Brain microvascular endothelial cell (primary cell): ENCODE results near the gene SEC14L5.

Experiments used
- DNase-seq: peaks from one replicate; pipeline ENCODE4 v3.0.0-alpha.2; 2020
- H3K27ac ChIP-seq: fragments of 250-450 bp; sonication (Bioruptor Pico); 2 replicates; pipeline ENCODE4 v1.5.1; 2020; ENCODE audit warnings: mild to moderate bottlenecking, moderate library complexity
- H3K27me3 ChIP-seq: fragments of 250-450 bp; sonication (Bioruptor Pico); replicated peaks from 2 replicates; pipeline ENCODE4 v1.5.1; 2020; ENCODE audit warnings: mild to moderate bottlenecking
- H3K36me3 ChIP-seq: fragments of 250-450 bp; sonication (Bioruptor Pico); replicated peaks from 2 replicates; pipeline ENCODE4 v1.5.1; 2020; ENCODE audit warnings: mild to moderate bottlenecking
- H3K4me3 ChIP-seq: 2 replicates; pipeline ENCODE4 v1.5.1; 2011; ENCODE audit warnings: low read depth, mild to moderate bottlenecking, control low read depth, low read length, moderate library complexity
- CTCF ChIP-seq: IDR thresholded peaks from 2 replicates; pipeline ENCODE4 v1.5.1; 2011; ENCODE audit warnings: low read depth, mild to moderate bottlenecking, moderate library complexity, low read length, control low read depth, inconsistent platforms; ENCODE audit errors: missing control alignments
- in situ Hi-C: cut with HindIII; loops from 2 replicates; pipeline ENCODE4 v1.10.0; 2017; ENCODE audit warnings: low sequenced_read_pairs, low pct_ligation_motif_present

SEC14L5 gene

GRCh38 chr16:4918781-4919251 is 39.3 kb upstream of the SEC14L5 start:
- TF ChIP-seq CTCF = no peak
- no peaks in the 10 kb centered on the region for H3K36me3 ChIP-seq
- DNase-seq = no peak
- in situ Hi-C loops = no loop called here
- H3K27ac ChIP-seq = no peak overlapping the region
- peaks cover 4% of the 10 kb centered on the region for H3K27me3 ChIP-seq
- H3K4me3 ChIP-seq = no peak overlapping the region

- Histone ChIP-seq H3K27me3 (peaks cover 4% of the 10 kb centered on the region), H3K36me3 (no peaks in the 10 kb centered on the region), H3K27ac (no peak overlapping the region), H3K4me3 (no peak overlapping the region)
- no peak for DNase-seq
- TF ChIP-seq CTCF = no peak
- in situ Hi-C loops = no loop called here
These were observed 37.3 kb upstream of the SEC14L5 start for GRCh38 chr16:4920826-4921225.

GRCh38 chr16:4922721-4923342 is 35.3 kb upstream of the SEC14L5 start:
- no peak for TF ChIP-seq CTCF
- in situ Hi-C loops = no loop called here
- Histone ChIP-seq H3K27ac (no peak overlapping the region), H3K27me3 (peaks cover 4% of the 10 kb centered on the region), H3K4me3 (no peak overlapping the region), H3K36me3 (no peaks in the 10 kb centered on the region)
- no peak for DNase-seq

- TF ChIP-seq CTCF = no peak
- Histone ChIP-seq H3K36me3 (no peaks in the 10 kb centered on the region), H3K27ac (no peak overlapping the region), H3K4me3 (no peak overlapping the region), H3K27me3 (peaks cover 4% of the 10 kb centered on the region)
- in situ Hi-C loops = no loop called here
- DNase-seq = no peak
These were observed 34.3 kb upstream of the SEC14L5 start for GRCh38 chr16:4923853-4924252.

- H3K27ac ChIP-seq = no peak overlapping the region
- in situ Hi-C loops = no loop called here
These were observed 33.4 kb upstream of the SEC14L5 start for GRCh38 chr16:4924593-4925292.

More at GRCh38 chr16:4924593-4925292, 33.4 kb upstream of the SEC14L5 start:
- Histone ChIP-seq H3K27me3 (peaks cover 4% of the 10 kb centered on the region), H3K36me3 (no peaks in the 10 kb centered on the region), H3K4me3 (no peak overlapping the region)
- no peak for DNase-seq
- no peak for TF ChIP-seq CTCF
